Fibroblast of peridontal ligament (primary cell): ENCODE measurements around the gene SPNS2.

ENCODE experiments used
- DNase-seq: peaks from one replicate; pipeline ENCODE4 v3.0.0-alpha.2; 2010; ENCODE audit errors: extremely low read depth

Gene SPNS2

DNA sequence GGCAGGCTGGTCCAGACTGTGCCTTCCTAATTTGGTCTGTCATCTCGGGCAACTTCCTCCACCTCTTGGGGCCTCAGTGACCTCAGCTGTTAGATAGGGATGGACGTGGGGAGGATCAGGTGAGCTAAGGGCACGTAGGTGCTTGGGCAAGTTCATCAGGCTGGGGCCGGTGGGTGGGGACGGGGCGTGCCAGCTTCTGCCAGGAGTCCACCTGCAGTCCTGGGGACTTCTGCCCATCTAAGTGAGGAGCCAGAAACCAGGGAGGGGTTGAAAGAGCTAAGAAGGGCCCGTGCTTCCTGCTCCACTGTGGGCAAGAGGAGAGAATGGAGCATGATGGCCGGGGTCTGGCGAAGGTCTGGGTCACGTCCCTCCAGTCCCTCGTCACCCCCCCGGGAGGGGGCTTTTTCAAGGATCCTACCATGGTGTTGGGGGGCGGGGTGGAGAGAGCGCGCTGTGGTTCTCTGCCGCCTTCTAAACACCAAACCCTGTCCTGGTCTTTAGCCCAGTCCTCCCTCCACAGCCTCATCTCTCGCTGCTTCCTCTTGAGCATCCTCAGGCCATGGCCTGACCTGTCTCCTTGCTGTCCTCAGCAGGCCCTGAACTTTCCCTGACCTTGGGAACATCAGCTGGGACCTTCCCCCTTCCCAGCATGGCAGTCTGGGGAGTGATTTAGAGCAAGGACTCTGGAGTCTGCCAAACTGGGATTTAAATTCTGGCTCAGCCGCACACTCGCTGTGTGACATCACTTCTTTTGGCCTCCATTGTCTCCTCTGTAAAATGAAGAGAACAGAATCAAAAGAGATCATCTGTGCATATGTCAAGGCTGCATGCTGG lies 21.6 kb downstream of the SPNS2 start:
- DNase-seq, result no peak

GRCh38 chr17:4520894-4521600 lies 22.4 kb downstream of the SPNS2 start:
- no peak for DNase-seq

DNA sequence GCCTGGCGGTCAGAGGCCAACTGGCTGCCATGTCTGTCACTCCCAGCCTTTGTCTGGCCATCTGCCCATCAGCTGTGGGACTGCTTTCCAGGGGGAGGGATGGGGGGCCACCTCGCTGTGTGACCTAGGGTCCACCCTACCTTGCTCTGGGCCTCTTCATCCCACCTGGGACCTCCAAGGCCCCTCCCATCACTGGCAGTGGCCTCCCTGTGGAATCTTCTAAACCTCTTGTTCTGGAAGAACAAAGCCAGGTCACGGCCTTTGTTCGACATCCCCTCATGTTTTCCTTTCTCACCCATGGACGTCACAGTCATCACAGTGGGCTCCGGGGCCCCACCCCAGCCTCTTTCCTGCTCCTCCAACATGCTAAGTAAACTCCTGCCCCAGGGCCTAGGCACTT lies 24.0 kb downstream of the SPNS2 start:
- no peak for DNase-seq

DNA sequence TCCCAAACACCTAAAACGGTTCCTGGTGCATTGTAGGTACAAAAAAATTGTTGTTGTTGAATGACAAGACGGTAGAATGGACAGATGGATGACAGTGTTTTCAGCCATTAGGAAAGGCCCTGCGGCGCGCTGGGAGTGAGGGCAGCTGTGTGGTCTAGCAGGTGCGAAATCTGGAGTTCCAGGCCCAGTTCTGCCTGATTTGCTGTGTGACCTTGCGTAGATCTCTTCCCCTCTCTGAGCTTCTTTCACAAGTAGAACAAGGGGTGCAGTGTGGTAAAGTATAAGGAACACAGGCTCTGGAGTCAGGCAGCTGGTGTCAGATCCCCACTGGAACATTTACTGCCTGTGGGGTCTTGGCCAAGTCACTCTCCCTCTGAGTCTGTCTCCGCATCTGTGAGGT lies 25.3 kb downstream of the SPNS2 start:
- no peak for DNase-seq

DNA sequence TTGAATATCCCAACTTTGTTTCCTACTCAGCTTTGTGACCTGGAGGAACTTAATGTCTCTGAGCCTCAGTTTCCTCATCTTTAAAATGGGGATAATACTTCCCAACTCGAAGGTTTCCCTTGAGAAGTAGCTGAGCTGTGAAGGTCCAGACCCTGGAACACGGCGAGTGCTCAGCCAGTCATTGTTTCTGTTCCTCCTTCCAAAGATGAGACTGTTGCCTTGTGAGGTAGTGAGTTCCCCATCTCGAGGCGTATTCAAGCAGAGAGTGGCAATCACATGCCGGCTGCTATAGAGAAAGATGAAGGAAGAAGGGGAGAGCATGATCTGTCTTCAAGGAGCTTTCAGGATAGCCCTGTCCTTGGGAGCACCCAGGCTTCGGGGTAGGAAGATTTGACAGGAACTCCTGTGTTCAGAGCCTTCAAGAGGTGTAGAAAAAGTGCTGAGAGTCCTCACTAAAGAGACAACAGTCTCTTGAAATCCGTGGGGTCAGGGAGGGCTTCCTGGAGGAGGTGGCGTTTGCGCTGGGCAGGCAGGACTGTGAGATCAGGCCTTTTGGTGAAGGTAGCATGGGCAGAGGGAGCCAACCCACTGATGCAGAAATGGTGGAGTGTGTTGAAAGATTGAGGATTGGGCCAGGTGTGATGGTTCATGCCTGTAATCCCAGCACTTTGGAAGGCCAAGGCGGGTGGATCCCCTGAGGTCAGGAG lies 27.2 kb downstream of the SPNS2 start:
- DNase-seq, result no peak

DNA sequence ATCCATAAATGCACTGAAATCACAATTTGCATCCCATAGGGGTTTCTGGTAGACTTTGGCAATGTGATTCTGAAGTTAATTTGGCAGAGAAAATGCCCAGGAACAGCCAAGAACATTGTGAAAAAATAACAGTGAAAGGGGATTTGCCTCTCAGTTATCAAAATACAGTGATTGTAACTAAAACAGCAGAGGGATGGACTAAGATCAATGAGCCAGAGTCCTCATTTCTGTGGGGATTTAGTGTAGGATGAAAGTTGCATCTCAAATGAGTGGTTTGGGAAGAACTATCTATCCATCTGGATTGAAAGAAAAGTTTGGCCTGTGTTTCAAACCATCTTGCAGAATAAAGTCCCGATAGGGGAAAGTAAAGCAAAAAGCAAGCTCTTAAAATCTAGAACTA lies 28.5 kb downstream of the SPNS2 start:
- no peak for DNase-seq

GRCh38 chr17:4527566-4528125 lies 29.0 kb downstream of the SPNS2 start:
- DNase-seq, result no peak

GRCh38 chr17:4529533-4530152 lies 31.0 kb downstream of the SPNS2 start:
- no peak for DNase-seq

DNA sequence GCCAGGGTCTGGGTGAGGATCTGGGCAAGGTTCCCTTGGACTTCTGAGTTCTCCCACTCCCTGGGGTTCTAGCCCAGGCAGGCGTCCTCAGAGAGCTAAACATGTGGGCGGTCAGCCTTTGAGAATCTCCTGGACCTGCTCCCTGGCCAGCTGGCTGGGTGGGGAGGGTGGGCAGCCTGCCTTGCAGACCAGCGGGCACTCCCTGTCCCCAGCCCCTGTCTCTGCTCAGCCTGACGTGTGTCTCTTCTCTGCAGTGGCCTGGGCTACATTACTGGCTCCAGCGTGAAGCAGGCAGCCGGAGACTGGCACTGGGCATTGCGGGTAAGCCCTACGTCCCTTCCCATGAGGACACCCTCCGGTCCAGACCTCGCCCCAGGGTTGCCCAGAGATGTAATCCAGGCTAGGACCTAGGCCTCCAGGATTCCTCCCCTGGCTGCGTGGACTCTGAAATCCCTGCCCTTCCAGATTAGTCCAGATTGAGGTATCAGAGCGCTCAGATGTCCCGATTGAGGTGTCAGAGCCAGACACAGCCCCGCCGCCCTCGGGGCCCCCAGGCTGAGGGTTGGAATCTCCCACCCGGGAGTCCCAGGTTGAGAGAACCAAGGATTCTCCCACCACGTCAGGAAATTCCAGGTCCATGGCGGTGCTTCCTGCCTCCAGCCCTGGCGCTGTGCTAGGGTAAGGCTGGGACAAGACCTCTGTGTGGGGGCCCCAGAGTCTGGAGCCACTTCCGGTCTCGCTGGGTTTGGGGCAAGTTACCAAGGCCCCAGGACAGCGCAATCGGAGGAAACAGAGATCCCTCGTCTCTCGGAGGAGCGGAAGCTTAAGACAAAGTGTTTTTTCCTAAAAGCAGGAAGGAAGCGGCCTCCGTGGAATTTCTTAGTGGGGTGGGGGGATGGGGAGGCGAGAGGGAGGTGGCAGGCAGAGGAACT lies 32.4 kb downstream of the SPNS2 start:
- DNase-seq, result no peak

GRCh38 chr17:4531988-4532736 lies 33.5 kb downstream of the SPNS2 start:
- no peak for DNase-seq

DNA sequence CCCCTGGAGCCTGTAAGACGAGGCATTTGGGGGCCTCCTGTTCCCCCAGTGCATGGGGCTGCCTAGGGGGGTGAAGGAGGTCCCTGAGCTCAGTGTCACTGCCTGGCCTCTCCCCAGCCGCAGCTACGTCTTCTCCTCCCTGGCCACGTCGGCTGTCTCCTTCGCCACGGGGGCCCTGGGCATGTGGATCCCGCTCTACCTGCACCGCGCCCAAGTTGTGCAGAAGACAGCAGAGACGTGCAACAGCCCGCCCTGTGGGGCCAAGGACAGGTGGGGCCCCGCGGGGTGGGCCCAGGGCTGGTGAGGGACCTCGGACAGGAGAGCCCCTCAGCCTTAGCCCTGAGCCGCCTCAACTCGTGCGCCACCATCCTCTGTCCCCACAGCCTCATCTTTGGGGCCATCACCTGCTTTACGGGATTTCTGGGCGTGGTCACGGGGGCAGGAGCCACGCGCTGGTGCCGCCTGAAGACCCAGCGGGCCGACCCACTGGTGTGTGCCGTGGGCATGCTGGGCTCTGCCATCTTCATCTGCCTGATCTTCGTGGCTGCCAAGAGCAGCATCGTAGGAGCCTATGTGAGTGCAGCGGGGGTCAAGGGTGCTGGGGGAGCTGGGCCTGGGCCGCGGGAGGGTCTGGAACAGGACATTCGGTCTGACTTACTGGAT lies 34.3 kb downstream of the SPNS2 start:
- DNase-seq, result no peak

DNA sequence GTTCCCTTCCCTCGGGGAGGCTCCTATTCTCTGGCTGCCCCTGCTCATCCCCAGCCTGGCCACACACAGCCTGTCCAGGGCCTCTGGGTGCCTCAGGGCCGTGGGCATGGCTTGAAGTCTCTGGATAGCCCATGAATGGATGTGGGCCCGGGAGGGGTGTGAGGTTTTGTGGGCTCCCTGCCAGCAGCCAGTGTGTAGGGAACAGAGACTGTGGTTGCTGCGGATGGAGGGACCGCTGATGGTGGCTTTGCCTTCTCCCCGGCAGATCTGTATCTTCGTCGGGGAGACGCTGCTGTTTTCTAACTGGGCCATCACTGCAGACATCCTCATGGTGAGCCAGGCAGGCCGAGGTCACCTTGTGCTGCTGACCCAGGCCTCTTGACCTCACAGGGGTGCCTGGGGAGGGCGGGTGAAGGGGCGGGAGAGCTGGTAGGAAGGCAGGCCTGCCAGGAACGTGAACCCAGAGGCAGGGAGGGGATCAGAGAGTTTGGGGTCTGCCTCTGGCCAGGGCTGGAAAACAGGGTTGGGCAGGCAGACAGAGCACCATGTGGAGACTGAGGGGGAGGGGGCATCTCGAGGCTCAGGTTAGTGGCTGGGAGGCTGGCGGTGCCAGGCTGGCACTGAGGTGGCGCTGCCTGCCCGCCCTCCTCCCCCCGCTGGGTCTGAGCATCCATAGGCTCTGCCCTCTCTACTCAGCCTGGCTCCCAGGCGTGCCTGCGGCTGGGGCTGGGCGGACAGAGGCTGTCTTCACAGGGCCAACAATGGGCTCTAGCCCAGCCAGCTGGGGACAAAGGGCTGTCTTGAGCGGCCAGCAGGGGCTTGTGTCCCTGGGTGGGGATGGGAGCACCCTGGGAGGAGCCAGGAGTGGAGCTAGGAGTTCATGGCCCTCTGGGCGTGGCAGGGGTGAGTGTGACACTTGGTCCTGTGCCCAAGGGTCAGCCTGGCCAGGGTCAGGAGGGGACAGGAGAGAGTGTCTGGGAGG lies 35.1 kb downstream of the SPNS2 start:
- no peak for DNase-seq

DNA sequence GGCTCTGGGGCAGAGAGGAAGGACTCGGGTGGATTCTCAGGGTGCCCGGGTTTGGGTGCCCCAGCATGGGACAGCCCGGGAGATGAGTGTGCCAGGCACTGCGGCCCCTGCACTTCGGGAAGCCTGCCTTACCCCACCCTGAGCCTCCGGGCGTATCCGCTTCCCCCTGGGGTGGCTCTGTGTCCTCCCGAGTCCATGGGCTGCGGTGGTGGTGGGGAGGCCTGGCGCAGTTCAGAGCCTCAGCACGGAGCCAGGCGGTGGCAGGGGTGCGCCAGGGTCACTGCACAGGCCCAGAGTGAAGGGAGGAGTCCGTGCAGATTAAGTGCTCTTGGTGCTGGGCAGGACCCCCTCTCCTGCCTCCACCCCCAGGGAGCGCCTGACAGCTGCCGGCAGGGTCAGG lies 35.8 kb downstream of the SPNS2 start:
- no peak for DNase-seq

GRCh38 chr17:4534928-4535666 lies 36.4 kb downstream of the SPNS2 start:
- no peak for DNase-seq

DNA sequence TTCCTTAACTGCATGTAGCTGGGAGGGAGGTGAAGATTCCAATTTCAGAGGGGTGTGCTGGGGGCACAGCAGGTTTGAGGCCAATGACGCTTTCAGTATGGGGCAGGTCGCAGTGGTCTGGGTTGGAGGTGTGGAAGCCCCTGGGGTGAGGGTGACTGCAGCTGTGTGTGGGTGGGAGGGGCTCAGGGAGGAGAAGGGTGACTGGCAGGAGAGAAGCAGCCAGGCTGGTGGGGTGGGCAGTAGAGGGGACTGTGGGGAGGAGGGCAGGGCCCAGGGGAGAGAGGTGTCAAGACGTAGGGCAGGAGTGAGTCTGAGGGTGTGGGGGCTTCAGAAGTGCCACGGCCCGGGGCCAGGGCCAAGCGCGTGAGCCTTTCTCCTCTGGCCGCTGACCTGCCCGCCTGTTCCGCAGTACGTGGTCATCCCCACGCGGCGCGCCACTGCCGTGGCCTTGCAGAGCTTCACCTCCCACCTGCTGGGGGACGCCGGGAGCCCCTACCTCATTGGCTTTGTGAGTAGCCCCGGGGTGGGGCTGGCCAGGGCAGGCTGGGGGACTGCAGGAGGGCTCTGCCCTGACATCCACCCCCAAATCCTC lies 37.1 kb downstream of the SPNS2 start:
- DNase-seq, result no peak

DNA sequence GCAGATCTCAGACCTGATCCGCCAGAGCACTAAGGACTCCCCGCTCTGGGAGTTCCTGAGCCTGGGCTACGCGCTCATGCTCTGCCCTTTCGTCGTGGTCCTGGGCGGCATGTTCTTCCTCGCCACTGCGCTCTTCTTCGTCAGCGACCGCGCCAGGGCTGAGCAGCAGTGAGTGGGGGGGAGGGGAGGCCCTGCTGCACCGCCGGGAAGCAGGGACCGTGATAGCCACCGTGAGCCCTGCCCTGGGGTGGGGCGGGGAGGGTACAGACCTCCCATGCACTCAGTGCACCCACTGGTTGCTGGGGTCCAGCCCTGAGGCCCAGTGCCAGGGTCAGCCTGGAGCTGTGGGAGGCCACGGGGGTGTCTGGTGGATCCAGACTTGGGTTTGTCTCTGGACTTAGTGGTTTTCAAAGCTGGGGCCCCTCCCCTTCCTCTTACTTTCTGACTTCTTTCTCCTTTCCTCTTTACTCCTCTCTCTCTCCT lies 37.6 kb downstream of the SPNS2 start:
- DNase-seq, result no peak
